Measurements from ENCODE around the gene WARS2.
"Not testable (repeated sequence)": the region's sequence is repeated elsewhere in the genome, so short reads cannot be mapped to it uniquely, and the experiment has no call there.

Gene WARS2

DNA sequence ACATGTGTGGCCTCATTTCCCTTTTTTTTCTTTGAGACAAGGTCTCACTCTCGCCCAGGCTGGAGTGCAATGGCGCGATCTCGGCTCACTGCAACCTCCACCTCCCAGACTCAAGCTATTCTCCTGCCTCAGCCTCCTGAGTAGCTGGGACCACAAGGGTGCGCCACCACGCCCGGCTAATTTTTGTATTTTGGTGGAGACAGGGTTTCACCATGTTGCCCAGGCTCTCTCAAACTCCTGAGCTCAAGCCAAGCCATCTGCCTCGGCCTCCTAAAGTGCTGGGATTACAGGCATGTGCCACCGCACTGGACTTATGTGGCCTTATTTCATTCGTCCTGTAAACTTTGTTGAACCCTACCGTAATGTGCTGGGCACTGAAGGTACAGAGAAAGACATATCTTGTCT is 569 bp upstream of the WARS2 start:
- Histone ChIP-seq H3K27me3 (ENCODE audit: control insufficient read depth in 1 of 2, insufficient read depth in 2 of 2, low read length in 2 of 2) (no peaks in the 10 kb centered on the region), H3K27ac (ENCODE audit: low read length) (peak overlapping the region; percentile 96), H3K9ac (ENCODE audit: low read length in 2 of 2) (peak overlapping the region; percentile 89 to 96), H3K9me3 (ENCODE audit: control insufficient read depth in 2 of 2, low read length in 2 of 2) (no peaks in the 10 kb centered on the region), H3K4me3 (ENCODE audit: low read length in 2 of 2) (peak overlapping the region; percentile 83 to 90), H3K4me1 (ENCODE audit: control insufficient read depth, insufficient read depth, low read length) (peaks cover 4% of the 10 kb centered on the region), H3K36me3 (ENCODE audit: control insufficient read depth in 2 of 2, insufficient read depth in 2 of 2, low read length in 2 of 2) (no peaks in the 10 kb centered on the region)

DNA sequence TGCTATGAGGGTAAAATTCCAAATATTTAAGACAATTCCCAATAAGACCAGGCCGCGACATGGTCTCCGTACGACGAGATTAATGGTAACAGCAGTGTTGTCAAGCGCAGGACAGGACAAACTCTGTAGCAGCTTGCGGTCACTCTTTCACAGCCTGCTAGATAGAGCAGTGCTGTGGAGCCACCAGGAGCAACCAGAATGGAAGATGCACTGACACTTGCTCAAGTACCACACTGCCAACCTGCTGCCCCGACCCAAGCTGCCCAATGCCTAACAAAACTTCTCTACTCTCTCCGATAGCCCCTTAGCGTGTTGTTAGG is 636 bp downstream of the WARS2 start:
- Histone ChIP-seq H3K9me3 (ENCODE audit: control insufficient read depth in 2 of 2, low read length in 2 of 2) (no peaks in the 10 kb centered on the region), H3K36me3 (ENCODE audit: control insufficient read depth in 2 of 2, insufficient read depth in 2 of 2, low read length in 2 of 2) (no peaks in the 10 kb centered on the region), H3K9ac (ENCODE audit: low read length in 2 of 2) (peak overlapping the region; percentile 89 to 96), H3K27ac (ENCODE audit: low read length) (peak overlapping the region; percentile 96), H3K27me3 (ENCODE audit: control insufficient read depth in 1 of 2, insufficient read depth in 2 of 2, low read length in 2 of 2) (no peaks in the 10 kb centered on the region), H3K4me1 (ENCODE audit: control insufficient read depth, insufficient read depth, low read length) (peaks cover 4% of the 10 kb centered on the region), H3K4me3 (ENCODE audit: low read length in 2 of 2) (peak overlapping the region; percentile 83 to 90)

DNA sequence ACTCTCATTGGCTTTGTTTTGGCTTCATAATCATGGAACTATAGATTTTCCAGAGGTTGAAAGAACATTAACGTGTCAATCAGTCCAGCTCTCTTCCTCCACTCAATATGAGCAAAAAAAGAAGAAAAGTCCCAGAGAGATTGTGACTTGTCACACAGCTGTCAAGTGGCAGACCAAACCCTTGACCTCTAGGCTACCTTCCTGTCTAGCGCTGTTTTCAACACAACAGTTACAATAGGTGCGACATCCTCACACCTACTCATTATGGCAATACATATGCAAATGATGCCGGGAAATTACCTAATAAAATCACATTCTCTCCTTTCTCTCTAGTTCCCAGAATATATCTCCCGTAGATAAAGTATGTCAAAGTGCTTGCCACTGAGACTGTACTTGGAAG is 1.1 kb downstream of the WARS2 start:
- H3K9me3 ChIP-seq (ENCODE audit: control insufficient read depth in 2 of 2, low read length in 2 of 2) = no peaks in the 10 kb centered on the region
- no peaks in the 10 kb centered on the region for H3K36me3 ChIP-seq (ENCODE audit: control insufficient read depth in 2 of 2, insufficient read depth in 2 of 2, low read length in 2 of 2)
- H3K27me3 ChIP-seq (ENCODE audit: control insufficient read depth in 1 of 2, insufficient read depth in 2 of 2, low read length in 2 of 2) = no peaks in the 10 kb centered on the region
- H3K27ac ChIP-seq (ENCODE audit: low read length) = peak overlapping the region; percentile 96
- peak overlapping the region; percentile 83 to 90 for H3K4me3 ChIP-seq (ENCODE audit: low read length in 2 of 2)
- peak overlapping the region; percentile 89 to 96 for H3K9ac ChIP-seq (ENCODE audit: low read length in 2 of 2)
- peaks cover 4% of the 10 kb centered on the region for H3K4me1 ChIP-seq (ENCODE audit: control insufficient read depth, insufficient read depth, low read length)

DNA sequence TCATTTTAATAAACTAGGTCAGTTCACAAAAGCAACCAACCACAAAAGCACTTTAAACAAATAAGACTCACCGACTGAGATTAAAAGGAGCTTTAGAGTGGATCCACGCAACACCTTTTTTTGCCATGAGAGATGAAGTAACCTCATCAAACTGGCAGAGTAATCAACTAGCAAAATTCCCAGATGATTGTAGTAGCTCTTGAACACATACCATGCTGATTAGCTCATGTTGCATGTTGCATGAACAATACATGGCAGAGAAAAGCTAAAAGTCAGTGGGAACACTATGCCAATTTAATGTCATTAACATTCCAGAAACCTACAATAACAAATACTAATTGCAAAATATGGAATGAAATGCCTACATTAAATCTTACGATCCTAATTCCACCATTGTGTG is 4.1 kb downstream of the WARS2 start:
- no peaks in the 10 kb centered on the region for H3K27me3 ChIP-seq (ENCODE audit: control insufficient read depth in 1 of 2, insufficient read depth in 2 of 2, low read length in 2 of 2)
- H3K4me1 ChIP-seq (ENCODE audit: control insufficient read depth, insufficient read depth, low read length) = peaks cover 4% of the 10 kb centered on the region
- H3K9me3 ChIP-seq (ENCODE audit: control insufficient read depth in 2 of 2, low read length in 2 of 2) = no peaks in the 10 kb centered on the region
- no peak overlapping the region for H3K9ac ChIP-seq (ENCODE audit: low read length in 2 of 2)
- H3K27ac ChIP-seq (ENCODE audit: low read length) = no peak overlapping the region
- H3K36me3 ChIP-seq (ENCODE audit: control insufficient read depth in 2 of 2, insufficient read depth in 2 of 2, low read length in 2 of 2) = no peaks in the 10 kb centered on the region
- no peak overlapping the region for H3K4me3 ChIP-seq (ENCODE audit: low read length in 2 of 2)

DNA sequence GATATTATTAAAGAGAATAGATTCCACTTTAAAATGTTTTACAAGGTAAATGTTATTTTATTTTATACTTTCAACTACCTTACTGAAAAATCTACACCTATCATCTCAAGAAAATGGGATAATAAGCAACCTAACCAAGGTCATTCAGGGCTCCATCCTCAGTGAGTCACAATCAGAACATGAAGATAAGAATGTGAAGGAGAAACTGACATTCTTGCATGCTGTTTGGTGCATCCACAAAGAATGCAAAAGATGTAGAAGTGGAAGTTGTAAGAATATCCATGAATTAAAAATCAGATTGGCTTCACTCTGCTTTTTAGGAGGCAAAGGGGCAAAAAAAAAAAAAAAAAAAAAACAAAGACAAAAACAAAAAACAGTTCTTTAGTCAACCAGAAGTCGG is 6.5 kb downstream of the WARS2 start:
- H3K36me3 ChIP-seq (ENCODE audit: control insufficient read depth in 2 of 2, insufficient read depth in 2 of 2, low read length in 2 of 2) = no peaks in the 10 kb centered on the region
- no peaks in the 10 kb centered on the region for H3K4me1 ChIP-seq (ENCODE audit: control insufficient read depth, insufficient read depth, low read length)
- no peak overlapping the region for H3K27ac ChIP-seq (ENCODE audit: low read length)
- no peak overlapping the region for H3K4me3 ChIP-seq (ENCODE audit: low read length in 2 of 2)
- H3K27me3 ChIP-seq (ENCODE audit: control insufficient read depth in 1 of 2, insufficient read depth in 2 of 2, low read length in 2 of 2) = no peaks in the 10 kb centered on the region
- H3K9me3 ChIP-seq (ENCODE audit: control insufficient read depth in 2 of 2, low read length in 2 of 2) = no peaks in the 10 kb centered on the region
- no peak overlapping the region for H3K9ac ChIP-seq (ENCODE audit: low read length in 2 of 2)

DNA sequence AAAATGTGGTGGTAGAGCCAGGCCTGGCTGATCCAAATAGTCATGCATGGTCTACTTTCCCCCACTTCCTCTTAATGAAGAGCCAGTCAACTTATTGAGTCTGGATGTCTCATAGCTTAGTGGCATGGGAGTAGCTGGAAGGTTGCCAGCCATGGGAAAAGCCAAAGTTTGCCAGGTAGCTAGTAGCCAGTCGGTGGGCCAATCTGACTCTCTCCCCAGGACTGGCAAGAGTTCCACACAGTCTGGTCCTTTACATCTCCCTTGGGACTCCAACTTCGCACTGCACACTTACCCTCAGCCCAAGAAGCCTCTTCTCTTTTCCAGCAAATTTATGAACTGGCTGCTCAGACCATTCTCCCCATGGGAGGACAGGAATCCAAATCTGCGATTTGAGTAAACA is 8.3 kb downstream of the WARS2 start:
- no peaks in the 10 kb centered on the region for H3K36me3 ChIP-seq (ENCODE audit: control insufficient read depth in 2 of 2, insufficient read depth in 2 of 2, low read length in 2 of 2)
- H3K4me3 ChIP-seq (ENCODE audit: low read length in 2 of 2) = no peak overlapping the region
- H3K27ac ChIP-seq (ENCODE audit: low read length) = no peak overlapping the region
- no peaks in the 10 kb centered on the region for H3K9me3 ChIP-seq (ENCODE audit: control insufficient read depth in 2 of 2, low read length in 2 of 2)
- H3K9ac ChIP-seq (ENCODE audit: low read length in 2 of 2) = no peak overlapping the region
- H3K4me1 ChIP-seq (ENCODE audit: control insufficient read depth, insufficient read depth, low read length) = no peaks in the 10 kb centered on the region
- no peaks in the 10 kb centered on the region for H3K27me3 ChIP-seq (ENCODE audit: control insufficient read depth in 1 of 2, insufficient read depth in 2 of 2, low read length in 2 of 2)

DNA sequence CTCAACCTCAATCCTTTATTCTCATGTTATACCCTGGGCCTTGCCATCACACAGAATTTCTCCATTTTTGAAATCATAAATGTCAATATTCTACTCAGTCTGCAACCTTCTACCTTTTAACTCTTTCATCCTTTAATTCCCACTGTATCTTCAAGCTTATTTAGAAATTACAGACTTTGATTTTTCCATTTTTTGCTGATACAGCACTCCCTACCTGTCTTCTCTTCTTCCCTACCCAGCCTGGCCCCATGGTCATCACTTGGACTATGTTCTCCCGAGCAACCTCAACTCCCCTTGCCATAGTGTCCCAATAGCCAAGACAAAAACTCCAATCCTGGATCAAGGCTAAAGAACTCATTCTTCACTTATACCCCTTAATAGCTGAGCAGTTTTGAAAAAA is 14.6 kb downstream of the WARS2 start:
- Histone ChIP-seq H3K27ac (ENCODE audit: low read length) (no peak overlapping the region), H3K4me3 (ENCODE audit: low read length in 2 of 2) (no peak overlapping the region), H3K27me3 (ENCODE audit: control insufficient read depth in 1 of 2, insufficient read depth in 2 of 2, low read length in 2 of 2) (no peaks in the 10 kb centered on the region), H3K9ac (ENCODE audit: low read length in 2 of 2) (no peak overlapping the region), H3K9me3 (ENCODE audit: control insufficient read depth in 2 of 2, low read length in 2 of 2) (no peaks in the 10 kb centered on the region), H3K36me3 (ENCODE audit: control insufficient read depth in 2 of 2, insufficient read depth in 2 of 2, low read length in 2 of 2) (no peaks in the 10 kb centered on the region), H3K4me1 (ENCODE audit: control insufficient read depth, insufficient read depth, low read length) (no peaks in the 10 kb centered on the region)

DNA sequence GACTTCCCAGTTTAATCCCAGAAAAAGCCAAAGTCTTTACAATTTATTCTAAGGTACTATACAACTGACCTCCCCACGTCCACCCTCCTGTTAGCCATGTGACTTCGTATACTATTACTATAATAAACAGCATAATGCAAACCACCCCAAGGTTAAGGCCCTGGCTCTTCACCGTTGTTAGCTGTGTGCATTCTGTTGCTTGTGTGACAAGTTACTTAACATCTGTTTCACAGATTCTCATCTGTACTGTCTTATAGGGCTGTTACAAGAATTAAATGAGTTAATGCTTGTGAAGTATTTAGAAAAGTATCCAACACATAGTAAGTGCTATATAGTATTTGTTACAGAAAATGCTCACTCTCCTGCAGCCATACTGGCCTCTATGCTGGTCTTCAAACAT is 15.7 kb downstream of the WARS2 start:
- Histone ChIP-seq H3K9me3 (ENCODE audit: control insufficient read depth in 2 of 2, low read length in 2 of 2) (no peaks in the 10 kb centered on the region), H3K4me3 (ENCODE audit: low read length in 2 of 2) (no peak overlapping the region), H3K27me3 (ENCODE audit: control insufficient read depth in 1 of 2, insufficient read depth in 2 of 2, low read length in 2 of 2) (no peaks in the 10 kb centered on the region), H3K27ac (ENCODE audit: low read length) (no peak overlapping the region), H3K36me3 (ENCODE audit: control insufficient read depth in 2 of 2, insufficient read depth in 2 of 2, low read length in 2 of 2) (no peaks in the 10 kb centered on the region), H3K4me1 (ENCODE audit: control insufficient read depth, insufficient read depth, low read length) (no peaks in the 10 kb centered on the region), H3K9ac (ENCODE audit: low read length in 2 of 2) (no peak overlapping the region)

DNA sequence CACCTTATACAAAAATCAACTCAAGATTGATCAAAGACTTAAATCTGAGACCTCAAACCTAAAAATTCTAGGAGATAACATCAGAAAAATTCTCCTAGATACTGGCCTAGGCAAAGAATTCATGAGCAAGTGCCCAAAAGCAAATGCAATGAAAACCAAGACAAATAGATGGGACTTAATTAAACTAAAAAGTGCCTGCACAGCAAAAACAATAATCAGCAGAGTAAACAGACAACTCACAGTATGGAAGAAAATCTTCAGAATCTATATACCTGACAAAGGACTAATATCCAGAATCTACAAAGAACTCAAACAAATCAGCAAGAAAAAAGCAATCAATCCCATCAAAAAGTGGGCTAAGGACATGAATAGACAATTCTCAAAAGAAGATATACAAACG is 18.6 kb downstream of the WARS2 start:
- not testable (repeated sequence) for H3K27me3 ChIP-seq (ENCODE audit: control insufficient read depth in 1 of 2, insufficient read depth in 2 of 2, low read length in 2 of 2); H3K9ac ChIP-seq (ENCODE audit: low read length in 2 of 2); H3K4me1 ChIP-seq (ENCODE audit: control insufficient read depth, insufficient read depth, low read length); H3K36me3 ChIP-seq (ENCODE audit: control insufficient read depth in 2 of 2, insufficient read depth in 2 of 2, low read length in 2 of 2); H3K27ac ChIP-seq (ENCODE audit: low read length); H3K9me3 ChIP-seq (ENCODE audit: control insufficient read depth in 2 of 2, low read length in 2 of 2); H3K4me3 ChIP-seq (ENCODE audit: low read length in 2 of 2)

DNA sequence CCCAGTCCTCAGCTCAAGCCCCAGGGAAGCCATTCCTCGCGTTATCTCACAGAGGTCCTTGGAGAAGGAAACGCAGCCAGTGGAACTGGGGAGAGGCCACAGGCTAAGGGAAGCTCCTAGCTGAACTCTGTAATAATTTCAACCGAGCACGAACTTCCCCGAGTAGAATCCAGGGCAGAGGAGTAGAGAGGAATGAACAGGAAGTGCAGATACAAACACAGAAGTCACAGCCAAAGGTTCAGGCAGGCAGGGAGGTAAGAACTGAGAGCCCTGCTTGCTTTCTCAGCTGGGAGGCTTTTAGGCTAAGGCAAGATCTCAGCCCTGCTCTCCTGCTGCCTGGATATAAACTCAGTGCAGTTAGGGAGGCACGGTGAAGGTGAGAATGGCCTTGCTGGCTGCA is 23.7 kb downstream of the WARS2 start:
- H3K4me3 ChIP-seq (ENCODE audit: low read length in 2 of 2) = no peak overlapping the region
- no peak overlapping the region for H3K27ac ChIP-seq (ENCODE audit: low read length)
- H3K27me3 ChIP-seq (ENCODE audit: control insufficient read depth in 1 of 2, insufficient read depth in 2 of 2, low read length in 2 of 2) = no peaks in the 10 kb centered on the region
- no peaks in the 10 kb centered on the region for H3K4me1 ChIP-seq (ENCODE audit: control insufficient read depth, insufficient read depth, low read length)
- no peaks in the 10 kb centered on the region for H3K9me3 ChIP-seq (ENCODE audit: control insufficient read depth in 2 of 2, low read length in 2 of 2)
- H3K36me3 ChIP-seq (ENCODE audit: control insufficient read depth in 2 of 2, insufficient read depth in 2 of 2, low read length in 2 of 2) = no peaks in the 10 kb centered on the region
- no peak overlapping the region for H3K9ac ChIP-seq (ENCODE audit: low read length in 2 of 2)

DNA sequence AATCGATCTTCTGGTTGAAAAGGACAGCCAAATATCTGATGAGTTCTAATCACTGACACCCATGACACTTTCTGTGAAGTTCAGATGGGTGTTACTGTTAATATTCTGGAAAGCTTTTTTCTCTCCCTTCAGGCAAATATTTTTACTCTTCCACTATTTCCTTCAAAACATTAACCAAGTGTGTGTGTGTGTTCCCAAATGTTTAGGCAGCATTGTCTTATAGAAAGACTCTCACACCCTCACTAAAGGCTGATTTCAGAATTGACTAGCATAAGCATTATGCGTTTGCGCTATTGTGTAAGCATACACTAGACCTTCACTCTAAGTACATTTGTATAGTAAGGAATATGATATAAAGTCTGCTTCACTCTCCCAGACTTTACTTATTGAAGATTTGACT is 24.7 kb downstream of the WARS2 start:
- no peaks in the 10 kb centered on the region for H3K9me3 ChIP-seq (ENCODE audit: control insufficient read depth in 2 of 2, low read length in 2 of 2)
- no peaks in the 10 kb centered on the region for H3K27me3 ChIP-seq (ENCODE audit: control insufficient read depth in 1 of 2, insufficient read depth in 2 of 2, low read length in 2 of 2)
- no peaks in the 10 kb centered on the region for H3K4me1 ChIP-seq (ENCODE audit: control insufficient read depth, insufficient read depth, low read length)
- no peaks in the 10 kb centered on the region for H3K36me3 ChIP-seq (ENCODE audit: control insufficient read depth in 2 of 2, insufficient read depth in 2 of 2, low read length in 2 of 2)
- no peak overlapping the region for H3K9ac ChIP-seq (ENCODE audit: low read length in 2 of 2)
- H3K27ac ChIP-seq (ENCODE audit: low read length) = no peak overlapping the region
- no peak overlapping the region for H3K4me3 ChIP-seq (ENCODE audit: low read length in 2 of 2)

DNA sequence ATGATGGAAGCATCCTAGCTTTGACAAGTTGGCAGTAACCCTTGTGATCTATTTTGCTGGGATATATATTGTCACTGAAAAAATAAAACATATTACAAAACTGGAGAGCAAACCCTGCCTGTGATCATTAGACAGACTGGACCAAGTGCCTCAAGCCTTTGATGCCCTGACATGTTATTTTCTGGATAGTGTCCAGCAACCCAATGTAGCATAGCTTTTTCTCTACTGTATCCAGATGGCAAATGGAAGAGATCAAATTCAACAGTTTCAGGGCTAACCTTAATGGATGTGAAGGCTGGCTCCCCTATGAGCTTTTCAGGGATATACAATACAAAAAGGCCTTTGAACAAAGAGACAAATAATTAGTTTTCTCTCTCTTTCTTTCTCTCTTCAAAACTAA is 25.1 kb downstream of the WARS2 start:
- Histone ChIP-seq H3K27me3 (ENCODE audit: control insufficient read depth in 1 of 2, insufficient read depth in 2 of 2, low read length in 2 of 2) (no peaks in the 10 kb centered on the region), H3K9me3 (ENCODE audit: control insufficient read depth in 2 of 2, low read length in 2 of 2) (no peaks in the 10 kb centered on the region), H3K4me3 (ENCODE audit: low read length in 2 of 2) (no peak overlapping the region), H3K27ac (ENCODE audit: low read length) (no peak overlapping the region), H3K36me3 (ENCODE audit: control insufficient read depth in 2 of 2, insufficient read depth in 2 of 2, low read length in 2 of 2) (no peaks in the 10 kb centered on the region), H3K4me1 (ENCODE audit: control insufficient read depth, insufficient read depth, low read length) (no peaks in the 10 kb centered on the region), H3K9ac (ENCODE audit: low read length in 2 of 2) (no peak overlapping the region)
